ENCODE data around the gene CNDP2. TPM values are rescaled to one million over a fixed set of nuclear protein-coding genes. Genes with fewer than 3 reads are reported as not detected.
A peak's percentile ranks its signal among the peaks of the same experiment; 100 is the strongest.

Gene CNDP2
- total RNA-seq, 1 experiment from 2014 or later = 57.6 TPM

DNA sequence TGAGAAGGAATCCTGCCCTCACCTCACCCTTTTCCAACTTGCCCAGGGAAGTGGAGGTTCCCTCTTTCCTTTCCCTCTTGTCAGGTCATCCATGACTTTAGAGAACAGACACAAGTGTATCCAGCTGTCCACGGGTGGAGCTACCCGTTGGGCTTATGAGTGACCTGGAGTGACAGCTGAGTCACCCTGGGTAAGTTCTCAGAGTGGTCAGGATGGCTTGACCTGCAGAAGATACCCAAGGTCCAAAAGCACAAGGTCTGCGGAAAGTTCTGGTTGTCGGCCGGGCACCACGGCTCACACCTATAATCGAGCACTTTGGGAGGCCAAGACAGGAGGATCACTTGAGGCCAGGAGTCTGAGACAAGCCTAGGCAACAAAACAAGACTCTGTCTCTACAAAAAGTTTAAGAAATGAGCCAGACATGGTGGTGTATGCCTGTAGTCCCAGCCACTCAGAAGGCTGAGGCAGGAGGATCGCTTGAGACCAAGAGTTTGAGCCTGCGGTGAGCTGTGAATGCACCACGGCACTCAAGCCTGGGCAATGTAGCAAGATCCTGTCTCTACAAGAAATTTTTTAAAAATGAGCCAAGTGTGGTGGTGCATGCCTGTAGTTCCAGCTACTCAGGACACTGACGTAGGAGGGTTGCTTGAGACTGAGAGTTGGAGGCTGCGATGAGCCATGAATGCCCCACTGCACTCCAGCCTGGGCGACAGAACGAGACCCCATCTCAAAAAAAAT, 24.1 kb downstream of the CNDP2 start:
- Histone ChIP-seq H3K36me3 (ENCODE audit: low read depth, low read length) (peaks cover 3% of the 10 kb centered on the region; the same call in 1 of the 2 replicates), H3K4me1 (ENCODE audit: insufficient read depth, low read length) (no peaks in the 10 kb centered on the region), H3F3A (ENCODE audit: low read length, unreplicated experiment) (no peaks in the 10 kb centered on the region), H2AFZ (ENCODE audit: low read length) (no peak overlapping the region), H4K20me1 (ENCODE audit: low read length) (no peaks in the 10 kb centered on the region), H3K27ac (ENCODE audit: low read length) (no peak overlapping the region), H3K4me2 (ENCODE audit: low read length) (no peak overlapping the region), H3K4me3 (ENCODE audit: low read length) (no peak overlapping the region), H3K27me3 (ENCODE audit: low read length) (no peaks in the 10 kb centered on the region), H3K9me3 (ENCODE audit: low read length) (no peaks in the 10 kb centered on the region), H3K9ac (ENCODE audit: low read length) (no peak overlapping the region), H3K79me2 (ENCODE audit: low read length) (no peaks in the 10 kb centered on the region), H3K9me2 (replicated peaks; ENCODE audit: low read length) (no peaks in the 10 kb centered on the region)
- DNase-seq (no peak), ATAC-seq (no peak)
- BruUV-seq (replicated peaks) = TSS peak; percentile 64
- ChIA-PET POLR2A (ENCODE audit: unreplicated experiment) (no interaction called here), CTCF (no interaction called here)
- no peak for TF ChIP-seq EZH2phosphoT487 (IDR thresholded peaks at IDR 0.05; ENCODE audit: borderline replicate concordance, low read length)
- no peak for TF ChIP-seq EZH2 (IDR thresholded peaks at IDR 0.05; ENCODE audit: low read length, unreplicated experiment)
- TF ChIP-seq, protein P1, sequence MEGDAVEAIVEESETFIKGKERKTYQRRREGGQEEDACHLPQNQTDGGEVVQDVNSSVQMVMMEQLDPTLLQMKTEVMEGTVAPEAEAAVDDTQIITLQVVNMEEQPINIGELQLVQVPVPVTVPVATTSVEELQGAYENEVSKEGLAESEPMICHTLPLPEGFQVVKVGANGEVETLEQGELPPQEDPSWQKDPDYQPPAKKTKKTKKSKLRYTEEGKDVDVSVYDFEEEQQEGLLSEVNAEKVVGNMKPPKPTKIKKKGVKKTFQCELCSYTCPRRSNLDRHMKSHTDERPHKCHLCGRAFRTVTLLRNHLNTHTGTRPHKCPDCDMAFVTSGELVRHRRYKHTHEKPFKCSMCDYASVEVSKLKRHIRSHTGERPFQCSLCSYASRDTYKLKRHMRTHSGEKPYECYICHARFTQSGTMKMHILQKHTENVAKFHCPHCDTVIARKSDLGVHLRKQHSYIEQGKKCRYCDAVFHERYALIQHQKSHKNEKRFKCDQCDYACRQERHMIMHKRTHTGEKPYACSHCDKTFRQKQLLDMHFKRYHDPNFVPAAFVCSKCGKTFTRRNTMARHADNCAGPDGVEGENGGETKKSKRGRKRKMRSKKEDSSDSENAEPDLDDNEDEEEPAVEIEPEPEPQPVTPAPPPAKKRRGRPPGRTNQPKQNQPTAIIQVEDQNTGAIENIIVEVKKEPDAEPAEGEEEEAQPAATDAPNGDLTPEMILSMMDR (conservative IDR thresholded peaks at IDR 0.05; ENCODE audit: low read depth, low read length) = no peak
- intact Hi-C loops (cut with micrococcal nuclease) = no loop called here

DNA sequence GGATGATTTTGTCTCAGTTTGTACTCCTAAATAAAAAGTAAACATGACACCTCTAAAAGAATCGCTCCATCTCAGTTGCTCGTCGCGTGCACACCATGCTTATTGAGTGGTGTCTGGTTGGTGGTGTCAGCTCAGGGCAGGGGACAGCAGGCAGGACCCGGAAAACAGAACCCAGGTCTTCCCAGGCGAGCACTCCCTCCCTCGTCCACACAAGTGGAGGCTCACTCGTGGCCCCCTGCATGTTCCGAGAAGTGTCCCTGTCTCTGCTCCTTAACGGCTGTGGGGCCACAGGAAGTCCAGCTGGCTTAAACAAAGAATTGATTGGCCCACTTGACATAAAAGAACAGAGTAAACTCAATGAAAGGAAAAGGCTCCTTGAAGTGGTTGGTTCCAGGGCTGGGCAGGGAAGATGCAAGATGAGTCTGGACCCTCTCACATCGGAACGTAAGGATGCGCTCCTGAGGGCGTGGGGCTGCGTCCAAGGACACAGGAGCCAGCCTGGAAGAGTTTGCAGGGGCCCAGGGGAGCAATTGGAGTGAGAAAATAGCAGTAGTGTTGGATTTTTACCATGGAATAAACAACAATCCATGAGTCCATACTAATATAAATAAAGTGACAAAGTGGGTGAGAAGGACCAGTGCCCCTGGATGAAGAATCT, 25.0 kb downstream of the CNDP2 start:
- Histone ChIP-seq H3K79me2 (ENCODE audit: low read length) (no peaks in the 10 kb centered on the region), H2AFZ (ENCODE audit: low read length) (no peak overlapping the region), H3K9ac (ENCODE audit: low read length) (no peak overlapping the region), H4K20me1 (ENCODE audit: low read length) (no peaks in the 10 kb centered on the region), H3K27ac (ENCODE audit: low read length) (no peak overlapping the region), H3K27me3 (ENCODE audit: low read length) (no peaks in the 10 kb centered on the region), H3F3A (ENCODE audit: low read length, unreplicated experiment) (no peaks in the 10 kb centered on the region), H3K36me3 (ENCODE audit: low read depth, low read length) (peaks cover 3% of the 10 kb centered on the region; the same call in 1 of the 2 replicates), H3K4me3 (ENCODE audit: low read length) (no peak overlapping the region), H3K4me1 (ENCODE audit: insufficient read depth, low read length) (no peaks in the 10 kb centered on the region), H3K9me3 (ENCODE audit: low read length) (no peaks in the 10 kb centered on the region), H3K9me2 (replicated peaks; ENCODE audit: low read length) (no peaks in the 10 kb centered on the region), H3K4me2 (ENCODE audit: low read length) (no peak overlapping the region)
- CTCF ChIA-PET = no interaction called here
- TF ChIP-seq EZH2 (IDR thresholded peaks at IDR 0.05; ENCODE audit: low read length, unreplicated experiment) (no peak), EZH2phosphoT487 (IDR thresholded peaks at IDR 0.05; ENCODE audit: borderline replicate concordance, low read length) (no peak)
- TF ChIP-seq, protein P1 (conservative IDR thresholded peaks at IDR 0.05; ENCODE audit: low read depth, low read length) = no peak
- POLR2A ChIA-PET (ENCODE audit: unreplicated experiment) = no interaction called here
- intact Hi-C loops (cut with micrococcal nuclease) = no loop called here
- no TSS peak for BruUV-seq (replicated peaks)
- ATAC-seq (no peak), DNase-seq (no peak)
